Fibroblast of skin of left quadriceps (primary cell): ENCODE results near the gene PIGH.
"Not testable (repeated sequence)": the region's sequence is repeated elsewhere in the genome, so short reads cannot be mapped to it uniquely, and the experiment has no call there.

Source experiments
- DNase-seq, 2 experiments: peaks; one replicate each; pipeline ENCODE4 v3.0.0-alpha.2; 2013; ENCODE audit warnings: low read depth in 2 of 2

The PIGH gene

GRCh38 chr14:67551123-67551522 lies 48.9 kb downstream of the PIGH start:
- DNase-seq = no peak

- no peak for DNase-seq
These were observed 50.3 kb downstream of the PIGH start for GRCh38 chr14:67549734-67550133.

- no peak for DNase-seq
These were observed 52.8 kb downstream of the PIGH start for GRCh38 chr14:67547224-67547780.

- DNase-seq = no peak
These were observed 55.5 kb downstream of the PIGH start for GRCh38 chr14:67544590-67544989.

GRCh38 chr14:67542620-67543019 lies 57.4 kb downstream of the PIGH start:
- DNase-seq = not testable (repeated sequence)

- DNase-seq = no peak
These were observed 58.4 kb downstream of the PIGH start for GRCh38 chr14:67541448-67542387.
